Small intestine (tissue), 7 donors: ENCODE results near the gene IQSEC2. TPM values are rescaled to one million over a fixed set of nuclear protein-coding genes. Genes with fewer than 3 reads are reported as not detected.
A peak's percentile ranks its signal among the peaks of the same experiment; 100 is the strongest.

Experiments
- DNase-seq, 2 donors: peaks; one replicate each; pipeline versions ENCODE4 v3.0.0 to v3.0.0-alpha.2; 2013
- FAIRE-seq: peaks from 2 replicates; lab custom pipeline; 2012; peaks lifted over from hg19 to GRCh38; lab: Jason Lieb, UNC
- H3K27ac ChIP-seq, 3 donors: one replicate each; pipeline ENCODE4 v1.5.1; 2013; ENCODE audit warnings: low read length in 2 of 3, mild to moderate bottlenecking in 2 of 3, control low read depth in 1 of 3, inconsistent platforms in 1 of 3, low read depth in 1 of 3, moderate library complexity in 1 of 3
- H3K27me3 ChIP-seq, 3 donors: one replicate each; pipeline ENCODE4 v1.6.1; 2013; ENCODE audit warnings: low read length in 3 of 3, inconsistent platforms in 1 of 3; ENCODE audit not compliant: control insufficient read depth in 3 of 3, insufficient read depth in 3 of 3
- H3K36me3 ChIP-seq, 3 donors: one replicate each; pipeline ENCODE4 v1.6.1; 2013; ENCODE audit warnings: low read length in 3 of 3, inconsistent platforms in 1 of 3, low read depth in 1 of 3, mild to moderate bottlenecking in 1 of 3, moderate library complexity in 1 of 3; ENCODE audit not compliant: control insufficient read depth in 3 of 3, insufficient read depth in 2 of 3
- H3K4me1 ChIP-seq, 3 donors: one replicate each; pipeline ENCODE4 v1.6.1; 2013; ENCODE audit warnings: low read length in 2 of 3, inconsistent platforms in 1 of 3, low read depth in 1 of 3, mild to moderate bottlenecking in 1 of 3, moderate library complexity in 1 of 3; ENCODE audit not compliant: control insufficient read depth in 3 of 3, insufficient read depth in 2 of 3
- H3K4me3 ChIP-seq, 3 donors: one replicate each; pipeline ENCODE4 v1.5.1; 2013; ENCODE audit warnings: low read length in 3 of 3, control low read depth in 1 of 3, inconsistent platforms in 1 of 3, low read depth in 1 of 3, mild to moderate bottlenecking in 1 of 3, moderate library complexity in 1 of 3
- H3K9me3 ChIP-seq, 2 donors: one replicate each; pipeline ENCODE4 v1.6.1; 2013; ENCODE audit warnings: low read depth in 1 of 2, low read length in 1 of 2; ENCODE audit not compliant: control insufficient read depth in 2 of 2, insufficient read depth in 1 of 2
- WGBS, 3 donors: extraction: QIAGEN DNeasy Blood & Tissue Kit; methylation state at CpG; one replicate each; pipeline ENCODE4 v1.1.7; 2013; 5-methylcytosine and 5-hydroxymethylcytosine counted together
- polyA plus RNA-seq, 4 donors: library from polyadenylated mRNA; stranded (reverse) in 3 of 4; unstranded in 1 of 4; fragments of 200-250 nt in 3 of 4; fragments of 120-200 nt in 1 of 4; gene quantifications; one replicate each; pipeline versions ENCODE4 v1.2.1 to v1.2.3, GENCODE V29; 2013
- donor health status: healthy with polysubstance abuse.
- donor health status: control.
- donor health status: control.
- donor health status: Bipolar disorder and iron deficiency.
- donor health status: healthy.

IQSEC2 gene
- polyA plus RNA-seq, 4 donors, result 14.9 to 44.5 (median 27.4) TPM

DNA sequence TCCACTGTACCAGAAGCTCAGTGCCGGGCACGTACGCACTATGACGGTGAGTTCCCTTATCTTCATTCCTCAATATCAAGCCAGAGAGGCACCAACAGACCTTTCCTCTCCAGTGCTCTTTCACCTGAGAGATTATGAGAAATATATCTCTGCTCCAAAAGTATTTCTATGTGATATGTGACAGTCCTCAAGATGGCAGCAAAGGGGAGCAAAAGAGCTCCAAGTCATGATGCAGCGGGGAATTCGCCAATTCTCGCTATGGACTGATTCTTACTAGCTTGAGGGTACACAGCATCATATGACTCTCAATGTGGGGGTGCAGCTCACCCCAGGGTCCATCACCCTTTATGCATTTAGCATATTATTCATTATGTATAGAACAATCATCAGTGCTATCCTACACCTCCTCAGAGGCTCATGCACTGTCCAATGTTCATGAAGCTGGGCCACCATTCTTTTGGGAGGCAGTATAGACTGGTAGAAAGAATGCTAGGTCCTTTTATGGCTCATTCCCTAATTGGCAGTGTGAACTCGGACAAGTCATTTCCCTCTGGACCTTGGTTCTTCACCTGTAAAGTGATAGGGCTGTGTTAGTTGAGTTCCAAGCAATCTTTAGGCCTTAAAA, 12.8 kb upstream of the IQSEC2 start:
- H3K27ac ChIP-seq, result no peak overlapping the region
- DNase-seq (peak in 1 of 2 donors; percentile 47), FAIRE-seq (no peak)
- no peaks in the 10 kb centered on the region for H3K27me3 ChIP-seq
- no peaks in the 10 kb centered on the region for H3K36me3 ChIP-seq
- H3K4me3 ChIP-seq, result no peak overlapping the region
- WGBS, 3 donors, result 59 to 85% (median 79%) methylated on average over 8 of the region's 8 CpGs
- no peaks in the 10 kb centered on the region for H3K9me3 ChIP-seq
- H3K4me1 ChIP-seq, result no peaks in the 10 kb centered on the region

DNA sequence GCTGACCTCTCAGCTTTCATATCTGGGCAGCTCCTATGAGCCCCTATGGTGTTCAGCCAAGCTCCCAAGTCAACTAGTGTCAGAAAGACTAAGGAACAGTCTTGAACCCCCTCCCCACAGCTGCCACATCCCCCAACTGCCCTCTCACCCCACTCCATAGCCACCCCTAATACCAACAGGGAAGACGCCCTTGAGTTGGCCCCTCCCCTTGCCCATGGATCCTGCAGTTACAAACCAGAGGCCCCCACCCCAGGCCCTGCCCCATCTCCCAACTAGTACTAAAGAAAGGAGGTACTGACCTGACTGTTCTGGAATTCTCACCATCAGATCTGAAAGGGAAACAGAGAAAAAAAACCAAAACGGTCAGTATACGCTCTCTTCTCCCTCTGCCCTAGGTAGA, 10.2 kb upstream of the IQSEC2 start:
- Histone ChIP-seq H3K36me3 (no peaks in the 10 kb centered on the region), H3K4me3 (no peak overlapping the region), H3K9me3 (no peaks in the 10 kb centered on the region), H3K27ac (no peak overlapping the region), H3K4me1 (peaks cover 0 to 9% (median 0%) of the 10 kb centered on the region in 3 donors), H3K27me3 (no peaks in the 10 kb centered on the region)
- DNase-seq (no peak), FAIRE-seq (no peak)
- 73 to 93% (median 86%) methylated on average over 3 of the region's 3 CpGs for WGBS, 3 donors

DNA sequence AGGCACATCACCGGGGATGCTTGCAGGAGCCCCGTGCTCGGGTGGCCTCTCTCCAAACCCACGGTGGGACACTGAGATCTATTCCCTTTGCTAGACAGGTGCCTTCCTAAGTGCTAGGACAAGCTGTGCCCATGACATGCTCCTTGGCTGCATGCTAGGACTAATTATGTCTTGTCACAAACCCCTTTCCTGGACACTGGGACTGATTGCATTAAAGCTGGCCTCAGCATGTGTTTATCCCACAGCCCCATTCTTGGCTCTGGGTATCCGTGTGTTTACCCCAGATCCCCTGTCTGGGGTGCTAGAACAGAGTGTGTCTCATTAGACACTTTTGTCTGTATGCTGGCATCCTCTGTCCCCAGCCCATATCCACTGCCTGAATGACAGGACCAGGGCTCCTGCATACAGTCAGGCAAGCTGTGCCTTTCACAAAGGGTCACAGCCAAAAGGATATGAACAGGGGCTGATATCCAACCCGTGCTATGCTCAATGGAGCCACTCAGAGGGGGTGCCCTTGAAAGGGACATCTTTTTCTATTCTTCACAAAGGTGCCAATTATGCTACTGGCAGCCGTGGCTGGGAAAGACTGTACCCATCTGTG, 9.2 kb upstream of the IQSEC2 start:
- Histone ChIP-seq H3K4me3 (no peak overlapping the region), H3K36me3 (no peaks in the 10 kb centered on the region), H3K9me3 (no peaks in the 10 kb centered on the region), H3K27me3 (no peaks in the 10 kb centered on the region), H3K27ac (no peak overlapping the region), H3K4me1 (peaks cover 0 to 9% (median 2%) of the 10 kb centered on the region in 3 donors)
- 82 to 93% (median 89%) methylated on average over 7 of the region's 7 CpGs for WGBS, 3 donors
- DNase-seq, result no peak
- no peak for FAIRE-seq

DNA sequence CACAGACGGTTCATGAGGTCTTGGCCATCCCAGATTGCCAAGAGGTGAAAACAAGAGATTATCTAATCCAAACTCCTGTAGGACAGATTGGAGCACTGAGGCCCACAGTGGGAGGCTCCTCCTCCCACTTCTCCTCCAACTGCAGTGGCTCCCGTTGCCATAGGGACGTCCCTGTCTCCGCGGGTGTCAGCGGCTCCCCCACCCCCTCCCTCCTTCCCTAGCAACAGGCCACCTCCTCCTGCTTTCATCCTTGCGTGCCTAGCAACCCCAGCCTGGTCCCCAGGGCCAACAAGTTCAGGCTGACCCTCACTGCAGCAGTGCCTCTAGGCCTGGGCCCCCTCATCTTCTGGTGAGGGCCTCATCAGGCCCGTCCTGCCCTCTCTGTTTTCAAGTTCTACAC, 6.8 kb upstream of the IQSEC2 start:
- H3K4me1 ChIP-seq, result peaks cover 0 to 12% (median 2%) of the 10 kb centered on the region in 3 donors
- no peaks in the 10 kb centered on the region for H3K9me3 ChIP-seq
- FAIRE-seq, result no peak
- peak overlapping the region in 2 of 3 donors; percentile 27 to 59 for H3K27ac ChIP-seq
- no peak overlapping the region for H3K4me3 ChIP-seq
- no peak for DNase-seq
- no peaks in the 10 kb centered on the region for H3K27me3 ChIP-seq
- WGBS, 3 donors, result 20 to 46% (median 24%) methylated on average over 4 to 8 of the region's 8 CpGs
- no peaks in the 10 kb centered on the region for H3K36me3 ChIP-seq

DNA sequence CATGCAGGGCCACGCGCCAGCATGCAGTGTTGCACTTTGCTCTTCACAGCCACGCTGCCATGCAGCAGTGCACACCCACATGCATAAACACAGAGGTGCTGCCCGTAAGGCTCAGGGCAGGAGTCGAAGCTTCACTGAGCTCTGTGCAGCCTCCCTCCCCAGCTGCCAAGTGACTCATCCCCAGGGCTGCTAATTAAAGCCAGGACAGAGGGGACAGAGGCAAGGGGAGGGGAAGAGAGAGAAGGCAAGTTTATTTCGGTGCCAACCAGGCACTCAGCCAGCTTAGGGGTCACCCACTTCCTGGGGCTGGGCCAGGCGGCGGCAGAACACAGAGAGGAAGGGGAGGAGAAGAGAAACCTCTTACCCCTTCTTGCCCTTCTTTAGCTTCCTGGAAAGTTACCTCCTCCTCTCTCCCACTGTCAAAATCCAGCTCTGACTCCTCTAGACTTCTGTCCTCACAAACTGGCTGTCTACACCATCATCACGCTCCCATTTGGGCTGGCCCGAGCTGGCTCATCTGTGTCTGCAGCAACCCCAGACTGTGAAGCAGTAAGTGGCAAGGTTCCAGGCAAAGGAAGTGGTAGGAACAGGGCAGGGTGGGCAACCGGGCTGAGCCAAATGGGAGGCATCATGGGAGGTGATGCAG, 6.2 kb upstream of the IQSEC2 start:
- Histone ChIP-seq H3K4me1 (peaks cover 0 to 12% (median 2%) of the 10 kb centered on the region in 3 donors), H3K9me3 (no peaks in the 10 kb centered on the region), H3K27me3 (no peaks in the 10 kb centered on the region), H3K36me3 (no peaks in the 10 kb centered on the region), H3K4me3 (no peak overlapping the region), H3K27ac (peak overlapping the region in 2 of 3 donors; percentile 27 to 59)
- no peak for FAIRE-seq
- WGBS, 3 donors, result 7 to 12% (median 8%) methylated on average over 9 to 11 of the region's 11 CpGs
- peak; percentile 56 to 88 for DNase-seq

DNA sequence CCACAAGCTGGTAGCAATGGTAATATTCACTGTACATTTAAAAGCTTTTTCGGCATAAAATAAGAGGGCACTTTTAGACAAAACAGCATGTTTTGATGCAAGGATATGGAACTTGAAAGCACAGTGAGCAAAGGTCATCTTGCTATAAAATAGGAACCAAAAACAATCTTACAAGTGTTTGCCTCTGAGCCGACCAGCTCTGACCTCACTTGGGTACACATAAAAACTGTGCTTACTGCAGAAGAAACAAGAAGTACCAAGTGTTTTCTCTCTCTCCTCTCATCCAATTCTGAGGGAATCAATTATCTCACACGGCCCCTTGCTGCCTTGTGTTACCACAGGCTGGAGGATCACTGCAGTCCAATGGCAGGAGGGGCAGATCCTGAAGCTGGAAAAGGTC, 4.8 kb upstream of the IQSEC2 start:
- Histone ChIP-seq H3K27ac (no peak overlapping the region), H3K27me3 (no peaks in the 10 kb centered on the region), H3K4me1 (peaks cover 0 to 23% (median 6%) of the 10 kb centered on the region in 3 donors), H3K9me3 (no peaks in the 10 kb centered on the region), H3K4me3 (no peak overlapping the region), H3K36me3 (no peaks in the 10 kb centered on the region)
- DNase-seq, result no peak
- WGBS, 3 donors, result 15 to 48% (median 39%) methylated on average over 3 of the region's 3 CpGs
- no peak for FAIRE-seq

DNA sequence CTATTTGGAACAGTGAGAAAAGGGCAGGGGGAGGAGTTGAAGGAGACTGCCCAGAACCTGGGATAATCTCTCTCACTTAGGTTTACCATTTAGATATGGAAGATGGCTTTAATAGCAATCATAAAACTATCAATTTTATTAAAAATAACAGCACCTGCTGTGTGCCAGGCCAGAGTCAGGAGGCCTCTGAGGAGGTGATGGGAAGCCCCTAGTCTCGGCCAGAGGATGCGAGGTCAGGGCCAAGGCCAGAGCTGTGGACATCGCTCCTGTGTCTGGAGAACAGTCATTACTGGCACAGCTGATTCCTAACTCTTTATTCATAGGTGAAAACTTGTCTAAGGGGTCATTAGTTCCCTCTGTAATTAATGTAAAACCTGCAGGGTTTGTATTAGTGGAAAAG, 4.2 kb upstream of the IQSEC2 start:
- no peaks in the 10 kb centered on the region for H3K27me3 ChIP-seq
- WGBS, 3 donors, result 73 to 85% (median 77%) methylated on average over 3 of the region's 3 CpGs
- DNase-seq (no peak), FAIRE-seq (no peak)
- H3K27ac ChIP-seq, result no peak overlapping the region
- H3K4me1 ChIP-seq, result peaks cover 0 to 23% (median 6%) of the 10 kb centered on the region in 3 donors
- no peak overlapping the region for H3K4me3 ChIP-seq
- no peaks in the 10 kb centered on the region for H3K9me3 ChIP-seq
- no peaks in the 10 kb centered on the region for H3K36me3 ChIP-seq

GRCh38 chrX:53284684-53285447, 3.5 kb upstream of the IQSEC2 start:
- no peak overlapping the region for H3K27ac ChIP-seq
- 32 to 38% (median 35%) methylated on average over 8 of the region's 8 CpGs for WGBS, 3 donors

More at GRCh38 chrX:53284684-53285447, 3.5 kb upstream of the IQSEC2 start:
- no peak overlapping the region for H3K4me3 ChIP-seq
- FAIRE-seq (no peak), DNase-seq (peak; percentile 54 to 63)
- H3K27me3 ChIP-seq, result no peaks in the 10 kb centered on the region
- H3K9me3 ChIP-seq, result no peaks in the 10 kb centered on the region
- H3K4me1 ChIP-seq, result peaks cover 0 to 23% (median 6%) of the 10 kb centered on the region in 3 donors
- no peaks in the 10 kb centered on the region for H3K36me3 ChIP-seq
